ENCODE measurements around the gene SERAC1.
"Not testable (repeated sequence)": the region's sequence is repeated elsewhere in the genome, so short reads cannot be mapped to it uniquely, and the experiment has no call there.

SERAC1 gene

DNA sequence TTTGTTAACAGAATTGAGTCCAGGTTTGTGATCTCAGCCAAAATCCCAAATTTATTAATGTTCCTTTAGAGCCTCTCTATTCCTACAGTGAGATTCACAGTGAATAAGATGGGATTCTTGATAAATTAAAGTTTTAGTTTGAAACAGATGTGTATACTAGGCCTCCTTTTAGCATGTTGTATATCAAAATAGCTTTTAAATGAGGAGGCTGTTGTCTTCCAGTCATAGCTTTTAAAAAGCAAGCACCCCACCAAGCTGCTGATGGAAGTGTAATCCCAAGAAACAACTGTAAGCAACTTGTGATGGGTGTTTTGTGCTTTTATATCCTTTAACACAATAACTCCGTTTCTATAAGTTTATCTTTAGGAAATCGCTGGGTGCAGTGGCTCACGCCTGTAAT is 7.0 kb upstream of the SERAC1 start:
- in situ Hi-C loops (cut with MboI; ENCODE audit: low sequenced_read_pairs) = no loop called here

DNA sequence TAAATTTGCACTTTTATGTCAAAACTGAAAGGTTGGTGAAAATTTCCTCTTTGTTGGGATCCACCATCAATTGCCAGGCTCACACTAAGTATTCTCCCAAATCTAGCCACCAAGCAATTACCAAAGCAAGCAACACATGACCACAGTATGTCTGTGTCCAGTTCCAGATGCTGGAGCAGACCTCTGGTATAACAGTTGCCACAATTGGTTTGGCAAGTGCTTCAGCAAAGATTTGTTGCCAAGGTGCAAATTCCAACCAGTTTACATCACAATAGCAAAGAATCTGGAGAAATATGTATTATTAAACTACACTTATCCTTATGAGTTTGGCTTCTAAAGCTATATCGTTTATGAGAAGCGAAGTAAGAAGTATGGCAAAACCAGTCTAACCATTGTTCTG is 6.5 kb upstream of the SERAC1 start:
- in situ Hi-C loops (cut with MboI; ENCODE audit: low sequenced_read_pairs) = no loop called here

DNA sequence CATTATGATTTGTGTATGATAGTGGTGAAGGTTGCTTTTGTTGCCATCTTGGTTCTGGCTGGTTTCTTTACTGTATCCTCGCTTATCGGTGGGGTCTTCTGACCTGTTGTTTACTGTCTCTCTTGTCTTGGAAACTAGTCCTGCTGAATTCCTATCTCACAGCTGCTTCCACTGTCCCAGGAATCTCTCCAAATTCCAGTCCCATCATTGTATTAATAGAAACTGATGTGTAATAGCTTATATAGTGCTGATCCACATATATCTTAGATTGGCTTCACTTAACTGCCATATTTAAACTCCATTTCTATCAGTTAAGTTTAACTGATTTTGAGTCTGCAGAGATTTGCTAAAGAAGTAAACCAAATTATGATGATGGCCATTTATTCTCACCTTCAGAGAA is 6.0 kb upstream of the SERAC1 start:
- in situ Hi-C loops (cut with MboI; ENCODE audit: low sequenced_read_pairs) = no loop called here

DNA sequence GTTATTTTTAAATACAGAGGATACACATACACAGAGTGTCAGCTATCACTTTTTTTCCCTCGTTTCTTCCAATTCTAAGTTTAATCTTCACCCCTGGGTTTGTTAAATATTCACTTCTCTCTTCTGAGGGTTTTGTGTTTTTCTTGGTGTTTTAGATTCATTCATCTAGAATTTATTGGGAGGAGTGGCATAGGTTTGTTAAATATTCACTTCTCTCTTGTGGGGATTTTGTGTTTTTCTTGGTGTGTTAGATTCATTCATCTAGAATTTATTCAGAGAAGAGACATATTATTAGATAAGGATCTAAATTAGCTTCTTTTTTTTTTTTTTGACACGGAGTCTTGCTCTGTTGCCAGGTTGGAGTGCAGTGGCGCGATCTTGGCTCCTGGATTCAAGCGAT is 3.9 kb upstream of the SERAC1 start:
- in situ Hi-C loops (cut with MboI; ENCODE audit: low sequenced_read_pairs) = no loop called here

DNA sequence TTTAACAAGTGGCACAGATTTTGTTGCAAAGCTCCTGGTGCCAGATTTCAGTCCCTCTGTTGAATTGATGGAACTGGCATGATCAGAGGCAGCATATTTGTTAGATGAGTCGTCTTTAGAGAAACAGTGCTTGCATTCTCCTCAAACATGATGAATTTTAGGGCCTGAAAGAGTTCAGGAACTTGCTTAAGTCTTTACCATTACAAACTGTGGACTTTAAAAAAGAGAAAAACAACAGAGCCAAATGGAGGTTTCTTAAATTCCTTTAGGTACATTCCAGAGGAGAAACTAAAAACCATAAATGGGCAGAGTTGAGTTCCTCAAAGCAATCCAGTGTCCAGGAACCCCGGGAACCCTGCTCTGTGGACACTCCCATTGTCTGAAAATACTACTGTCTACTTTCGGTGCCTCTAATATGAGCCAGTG is 2.6 kb upstream of the SERAC1 start:
- in situ Hi-C loops (cut with MboI; ENCODE audit: low sequenced_read_pairs) = no loop called here

DNA sequence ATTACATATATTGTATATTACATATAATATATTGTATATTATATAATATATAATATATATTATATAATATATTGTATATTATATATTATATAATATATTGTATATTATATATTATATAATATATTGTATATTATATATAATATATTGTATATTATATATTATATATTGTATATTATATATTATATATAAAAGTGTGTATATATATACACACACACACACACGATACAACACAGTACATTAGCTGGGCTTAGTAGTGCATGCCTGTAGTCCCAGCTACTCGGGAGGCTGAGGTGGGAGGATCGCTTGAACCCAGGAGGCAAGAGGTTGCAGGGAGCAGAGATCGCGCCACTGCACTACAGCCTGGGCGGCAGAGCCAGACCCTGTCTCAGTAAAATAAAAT is 1.6 kb upstream of the SERAC1 start:
- in situ Hi-C loops (cut with MboI; ENCODE audit: low sequenced_read_pairs) = not testable (repeated sequence)

DNA sequence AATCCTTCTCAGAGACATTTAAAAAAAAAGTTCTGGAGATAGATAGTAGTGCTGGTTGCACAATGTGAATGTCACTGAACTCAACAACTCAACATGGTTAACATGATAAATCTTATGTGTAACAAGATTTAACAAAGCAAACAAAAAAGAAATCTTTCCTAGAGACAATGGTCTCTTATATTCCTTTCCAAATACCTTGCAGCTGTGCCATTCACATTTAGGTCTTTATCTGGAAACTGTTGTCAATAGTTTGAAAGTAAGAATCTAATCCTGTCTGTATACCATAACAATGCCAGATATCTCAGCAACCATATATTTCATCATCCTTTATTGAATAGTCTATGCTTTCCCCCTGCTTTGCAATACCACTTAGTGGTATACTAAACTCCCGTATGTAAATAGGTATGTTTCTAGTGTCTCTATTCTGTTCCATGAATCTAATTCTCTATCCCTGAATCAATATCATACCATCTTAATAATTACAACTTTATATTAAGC is 2.1 kb downstream of the SERAC1 start:
- in situ Hi-C loops (cut with MboI; ENCODE audit: low sequenced_read_pairs) = no loop called here

DNA sequence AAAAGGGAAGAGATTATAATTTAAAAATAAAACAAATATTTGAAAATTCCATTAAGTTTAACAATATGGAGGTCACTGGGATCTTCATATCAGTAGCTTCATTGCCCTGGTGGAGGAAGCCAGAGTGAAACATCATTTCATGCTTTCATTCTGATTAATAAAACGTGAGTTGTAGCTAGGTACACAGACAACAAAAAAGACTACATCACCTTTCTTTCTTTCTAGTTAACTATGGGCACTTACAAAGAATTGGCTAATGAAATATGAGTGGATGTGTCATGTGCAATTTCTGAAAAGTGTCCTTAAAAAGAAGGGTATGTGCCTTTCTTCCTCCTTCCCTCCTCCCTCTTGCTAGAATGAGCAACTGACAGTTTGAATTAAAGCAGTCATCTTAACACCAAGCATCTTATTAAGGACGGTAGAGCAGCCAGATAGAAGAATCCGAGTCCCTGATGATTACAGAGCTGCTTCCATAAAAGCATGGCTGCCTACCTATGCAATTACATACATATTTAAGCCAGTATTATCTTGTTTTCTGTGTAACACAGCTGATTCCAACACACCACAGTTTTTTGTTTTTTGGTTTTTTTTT is 3.4 kb downstream of the SERAC1 start:
- in situ Hi-C loops (cut with MboI; ENCODE audit: low sequenced_read_pairs) = no loop called here

DNA sequence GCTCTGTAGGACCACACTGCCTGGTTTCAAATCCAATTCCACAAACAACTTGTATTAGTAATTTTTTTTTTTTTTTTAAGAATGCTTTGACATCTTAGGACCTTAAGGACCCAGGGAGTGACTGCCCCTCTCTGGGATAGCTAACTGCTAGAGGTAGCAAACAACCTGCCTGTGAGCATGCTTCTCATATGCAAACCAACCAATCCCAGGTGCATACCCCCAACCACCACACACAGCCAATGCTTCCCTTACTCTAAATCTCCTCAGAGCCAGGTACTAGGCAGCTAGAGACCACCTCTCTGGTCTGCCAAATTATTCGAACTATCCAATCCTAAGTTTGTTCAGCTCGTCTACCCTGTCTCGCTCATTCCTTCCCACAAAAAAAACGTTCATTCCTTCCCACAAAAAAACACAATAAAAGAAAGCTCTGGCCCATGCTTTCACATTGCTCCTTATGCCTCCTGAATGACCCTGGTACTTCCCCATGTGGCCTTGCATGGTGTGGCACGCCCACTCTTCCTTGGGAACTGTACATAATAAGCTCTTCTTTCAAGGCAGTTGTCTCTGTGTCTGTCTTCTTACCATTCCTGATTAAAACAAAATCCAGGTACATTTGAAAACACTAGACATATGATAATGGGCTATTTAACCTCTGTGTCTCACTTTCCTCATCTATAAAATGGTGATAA is 6.4 kb downstream of the SERAC1 start:
- in situ Hi-C loops (cut with MboI; ENCODE audit: low sequenced_read_pairs) = no loop called here

DNA sequence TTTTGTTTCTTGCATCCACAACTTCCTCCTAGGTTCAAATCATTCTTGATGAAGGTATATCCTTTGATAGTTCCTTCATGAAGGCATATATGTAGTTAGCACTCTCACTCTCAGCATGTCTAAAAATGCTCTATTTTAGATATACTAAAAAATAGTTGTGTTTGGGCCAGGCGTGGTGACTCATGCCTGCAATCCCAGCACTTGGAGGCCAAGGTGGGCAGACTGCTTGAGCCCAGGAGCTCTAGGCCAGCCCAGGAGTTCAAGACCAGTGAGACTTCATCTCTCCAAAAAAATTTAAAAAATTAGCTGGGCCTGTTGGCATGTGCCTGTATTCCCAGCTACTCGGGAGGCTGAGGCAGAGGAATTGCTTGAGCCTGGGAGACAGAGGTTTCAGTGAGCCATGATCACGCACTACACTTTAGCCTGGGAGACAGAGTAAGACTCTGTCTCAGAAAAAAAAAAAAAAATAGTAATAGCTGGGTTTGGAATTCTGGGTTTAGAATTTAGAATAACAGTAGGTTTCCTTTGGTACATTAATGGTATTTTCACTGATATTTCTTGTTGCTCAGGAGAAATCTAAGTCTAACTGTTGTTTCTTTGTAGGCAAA is 7.0 kb downstream of the SERAC1 start:
- in situ Hi-C loops (cut with MboI; ENCODE audit: low sequenced_read_pairs) = no loop called here

DNA sequence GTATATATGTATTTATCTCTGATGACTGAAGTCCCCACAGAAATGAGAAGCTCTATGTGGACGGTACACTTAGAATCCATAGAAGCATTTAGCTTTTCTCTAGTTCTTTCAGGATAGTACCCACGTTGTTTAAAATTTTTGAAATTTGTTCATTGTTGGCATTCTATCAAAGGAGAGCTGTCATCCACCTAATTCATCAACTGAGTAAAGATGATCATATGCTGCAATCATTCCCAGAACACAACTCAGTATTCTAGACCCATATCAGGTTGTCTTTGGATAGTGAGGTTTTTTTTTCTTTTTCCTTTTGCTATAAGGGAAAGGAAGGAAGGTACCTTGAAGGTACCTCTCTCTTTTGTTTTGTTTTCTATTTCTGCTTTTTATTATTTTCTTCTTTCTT is 9.3 kb downstream of the SERAC1 start:
- in situ Hi-C loops (cut with MboI; ENCODE audit: low sequenced_read_pairs) = no loop called here

DNA sequence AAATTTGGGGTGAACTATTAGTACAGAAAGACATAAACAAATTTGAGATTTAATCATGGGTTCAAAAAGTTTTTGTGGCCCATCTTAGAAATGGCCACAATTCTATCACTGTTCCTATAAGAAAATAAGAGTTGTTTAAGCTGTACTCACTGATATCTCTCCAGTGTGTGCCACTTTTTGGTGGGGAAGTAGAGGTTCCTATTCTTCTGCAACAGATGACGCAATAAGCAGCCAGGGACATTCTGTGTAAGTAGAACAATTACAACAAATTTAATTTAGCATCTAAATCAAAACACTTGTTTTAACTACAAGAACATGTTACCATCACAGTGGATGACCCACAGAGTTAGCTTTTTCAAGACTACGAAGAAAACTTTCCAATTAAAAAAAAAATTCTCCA is 9.9 kb downstream of the SERAC1 start:
- in situ Hi-C loops (cut with MboI; ENCODE audit: low sequenced_read_pairs) = no loop called here

DNA sequence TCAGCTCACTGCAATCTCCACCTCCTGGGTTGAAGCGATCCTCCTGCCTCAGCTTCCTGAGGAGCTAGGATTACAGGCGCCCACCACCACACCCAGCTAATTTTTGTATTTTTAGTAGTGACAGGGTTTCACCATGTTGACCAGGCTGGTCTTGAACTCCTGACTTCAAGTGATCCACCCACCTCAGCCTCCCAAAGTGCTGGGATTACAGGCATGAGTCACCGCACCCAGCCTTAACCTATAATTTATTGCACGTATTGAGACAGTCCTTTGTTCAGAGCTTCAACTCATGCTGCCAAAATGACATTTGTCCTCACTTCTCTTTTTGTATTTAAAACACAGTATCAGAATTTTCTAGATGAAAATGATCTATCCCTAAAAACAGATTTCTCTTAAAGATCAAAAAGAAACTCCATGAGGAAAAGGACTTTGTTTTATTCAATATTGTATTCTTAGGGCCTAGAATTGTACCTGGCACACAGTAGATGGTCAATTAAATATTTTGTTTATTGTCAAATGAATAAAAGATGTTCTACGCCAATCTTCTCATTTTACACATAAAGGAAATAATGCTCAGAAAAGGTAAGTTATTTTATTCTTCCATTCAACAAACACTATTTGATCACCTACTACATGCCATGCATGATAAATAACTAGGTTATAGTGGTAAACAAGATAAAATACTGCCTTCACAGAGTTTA is 10.8 kb downstream of the SERAC1 start:
- in situ Hi-C loops (cut with MboI; ENCODE audit: low sequenced_read_pairs) = no loop called here

DNA sequence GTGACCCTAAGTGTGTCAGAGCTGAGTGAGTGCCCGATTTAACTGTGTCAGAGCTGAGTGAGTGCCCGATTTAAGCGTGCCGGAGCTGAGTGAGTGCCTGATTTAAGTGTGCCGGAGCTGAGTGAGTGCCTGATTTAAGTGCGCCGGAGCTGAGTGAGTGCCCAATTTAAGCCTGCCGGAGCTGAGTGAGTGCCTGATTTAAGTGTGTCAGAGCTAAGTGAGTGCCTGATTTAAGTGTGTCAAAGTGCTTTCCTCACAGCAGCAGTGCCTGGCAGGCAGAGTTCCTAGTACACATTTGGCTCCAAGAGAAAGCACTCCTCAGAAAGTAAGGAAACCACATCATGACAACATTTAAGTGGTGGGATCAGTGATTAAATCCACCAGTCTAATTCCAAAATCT is 13.2 kb downstream of the SERAC1 start:
- in situ Hi-C loops (cut with MboI; ENCODE audit: low sequenced_read_pairs) = no loop called here

DNA sequence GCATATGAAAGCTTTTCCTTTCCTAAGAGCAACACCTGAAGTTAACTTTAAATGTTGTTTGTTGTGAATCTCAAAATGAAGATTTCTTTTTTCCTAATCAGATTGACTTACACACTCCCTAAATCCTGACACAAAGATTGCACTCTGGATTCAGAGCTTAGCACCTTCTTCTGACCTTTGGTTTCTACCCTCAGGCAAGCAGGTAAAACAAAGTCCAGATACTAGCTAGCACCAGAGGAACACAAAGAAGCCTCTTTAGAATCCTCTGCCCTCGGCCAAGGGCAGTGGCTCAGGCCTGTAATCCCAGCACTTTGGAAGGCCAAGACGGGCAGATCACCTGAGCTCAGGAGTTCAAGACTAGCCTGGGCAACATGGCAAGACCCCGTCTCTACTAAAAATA is 14.5 kb downstream of the SERAC1 start:
- in situ Hi-C loops (cut with MboI; ENCODE audit: low sequenced_read_pairs) = no loop called here

DNA sequence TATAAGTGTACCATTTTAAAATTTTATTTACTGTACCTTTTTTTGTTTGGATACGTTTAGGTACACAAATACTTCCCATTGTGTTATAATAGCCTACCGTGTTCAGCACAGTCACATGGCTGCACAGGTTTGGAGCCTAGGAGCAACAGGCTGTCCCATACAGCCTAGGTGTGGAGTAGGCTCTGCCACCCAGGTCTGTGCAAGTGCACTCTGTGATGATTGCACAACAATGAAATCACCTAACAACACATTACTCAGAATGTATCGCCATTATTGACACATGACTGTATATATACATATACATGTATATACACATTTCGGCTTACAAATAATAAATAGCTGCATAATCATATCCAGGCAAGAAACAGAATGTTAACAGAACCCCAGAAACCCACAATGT is 15.4 kb downstream of the SERAC1 start:
- in situ Hi-C loops (cut with MboI; ENCODE audit: low sequenced_read_pairs) = no loop called here

DNA sequence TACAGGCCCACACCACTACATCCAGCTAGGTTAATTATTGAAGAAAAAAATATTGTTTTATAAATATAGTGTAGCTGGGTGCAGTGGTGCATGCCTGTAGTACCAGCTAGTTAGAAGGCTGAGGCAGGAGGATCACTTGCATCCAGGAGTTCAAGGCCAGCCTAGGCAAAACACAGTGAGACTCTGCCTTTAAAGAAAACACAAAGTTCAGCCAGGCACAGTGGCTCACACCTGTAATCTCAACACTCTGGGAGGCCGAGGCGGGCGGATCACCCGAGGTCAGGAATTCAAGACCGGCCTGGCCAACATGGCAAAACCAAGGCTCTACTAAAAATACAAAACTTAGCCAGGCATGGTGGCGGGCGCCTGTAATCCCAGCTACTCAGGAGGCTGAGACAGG is 16.0 kb downstream of the SERAC1 start:
- in situ Hi-C loops (cut with MboI; ENCODE audit: low sequenced_read_pairs) = not testable (repeated sequence)

DNA sequence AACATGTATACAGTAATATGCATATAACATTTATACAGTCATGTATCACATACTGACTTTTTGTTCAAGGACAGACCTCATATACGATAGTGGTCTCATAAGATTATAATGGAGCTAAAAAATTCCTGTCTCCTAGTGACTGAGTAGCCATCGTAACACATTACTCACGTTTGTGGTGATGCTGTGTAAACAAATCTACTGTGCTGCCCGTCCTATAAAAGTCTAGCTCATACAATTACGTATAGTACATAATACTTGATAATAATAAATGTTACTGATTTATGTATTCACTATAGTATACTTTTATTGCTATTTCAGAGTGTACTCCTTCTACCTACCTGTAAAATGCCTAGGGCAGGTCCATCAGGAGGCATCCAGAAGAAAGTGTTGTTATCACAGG is 17.4 kb downstream of the SERAC1 start:
- in situ Hi-C loops (cut with MboI; ENCODE audit: low sequenced_read_pairs) = no loop called here

DNA sequence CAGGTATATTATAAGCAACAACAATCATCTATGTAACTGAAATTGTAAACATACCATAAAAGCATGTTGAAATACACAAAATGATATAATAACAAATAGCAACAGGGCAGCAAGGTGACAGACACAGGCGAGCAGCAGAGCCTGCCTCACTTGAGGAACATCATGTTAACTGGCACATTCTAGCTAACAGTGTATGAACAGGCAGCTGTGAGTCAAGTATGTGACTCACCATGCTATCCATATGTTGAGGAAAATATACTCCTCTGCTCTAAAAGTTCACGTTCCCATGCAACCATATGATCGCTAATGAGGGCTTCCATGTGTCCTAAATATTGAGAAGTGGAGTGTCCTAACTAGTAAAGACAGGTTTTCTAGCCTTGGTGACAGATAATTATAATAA is 18.4 kb downstream of the SERAC1 start:
- in situ Hi-C loops (cut with MboI; ENCODE audit: low sequenced_read_pairs) = no loop called here

DNA sequence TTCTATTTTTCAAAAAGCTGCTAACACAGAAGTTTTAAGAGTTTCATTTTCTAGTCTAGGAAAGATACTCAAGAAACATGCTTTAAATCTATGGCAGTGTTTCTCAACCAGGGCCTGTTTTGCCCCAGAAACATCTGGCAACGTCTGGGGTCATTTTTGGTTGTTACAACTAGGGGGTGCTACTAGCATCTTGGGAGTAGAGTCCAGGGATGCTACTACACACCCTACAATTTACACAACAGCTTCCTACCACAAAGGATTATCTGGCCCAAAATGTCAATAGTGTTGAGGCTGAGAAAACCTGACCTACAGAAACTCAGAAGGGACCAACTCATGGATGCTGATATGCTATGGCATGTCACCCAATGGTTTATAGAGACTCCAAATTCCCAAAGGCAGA is 24.4 kb downstream of the SERAC1 start:
- in situ Hi-C loops (cut with MboI; ENCODE audit: low sequenced_read_pairs) = no loop called here

DNA sequence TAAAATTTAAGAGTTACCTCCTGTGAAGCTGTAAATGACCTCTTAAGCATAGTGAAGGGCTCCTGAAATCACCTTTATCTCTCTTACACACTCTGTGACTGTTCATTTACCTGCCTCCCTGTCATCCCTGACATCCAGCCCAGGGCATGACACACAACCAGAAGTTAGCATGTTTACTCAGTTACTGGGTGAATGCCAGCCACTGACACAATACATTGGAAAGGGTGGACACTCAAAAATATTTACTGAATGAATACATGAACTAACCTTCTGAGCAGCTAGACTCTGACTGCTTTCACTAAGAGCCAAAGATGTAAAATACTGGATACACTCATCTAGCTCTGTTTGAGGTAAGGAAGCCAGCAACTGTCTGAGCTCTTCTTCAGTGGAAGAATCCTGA is 25.3 kb downstream of the SERAC1 start:
- in situ Hi-C loops (cut with MboI; ENCODE audit: low sequenced_read_pairs) = no loop called here

DNA sequence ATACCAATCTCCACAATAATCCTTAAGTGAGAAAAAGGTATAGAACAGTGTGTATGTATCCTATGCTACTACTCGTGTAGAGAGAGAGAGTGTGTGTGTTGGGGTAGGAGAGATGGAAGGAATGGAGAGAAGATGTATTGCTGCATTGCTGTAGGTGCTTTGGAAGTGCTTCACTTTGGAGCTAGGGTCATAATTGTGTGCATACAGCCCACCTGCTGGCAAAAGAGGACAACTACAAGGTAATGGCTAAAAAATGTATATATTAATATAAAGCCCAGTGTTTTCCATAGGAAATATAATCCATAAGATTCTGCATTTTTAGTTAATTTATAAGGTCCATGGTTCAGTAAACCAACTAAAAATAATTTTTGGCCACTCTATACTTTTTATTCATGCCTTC is 36.1 kb downstream of the SERAC1 start:
- in situ Hi-C loops (cut with MboI; ENCODE audit: low sequenced_read_pairs) = no loop called here

Measured in HL-60/S4 treated with phorbol 12-myristate 13-acetate at 8.2 ng/mL for 4 days and 3 days (cell line).